RWPE1 (cell line): Measurements from ENCODE around the gene SLC25A3.

Experiments used
- CTCF ChIA-PET: fragments of 350-600 bp; sonication (Branson Sonifier 250); formaldehyde crosslinking; extraction: SDS; loops from one replicate; lab custom pipeline; 2021; lab: Yijun Ruan, JAX
- POLR2A ChIA-PET: fragments of 400-600 bp; formaldehyde crosslinking; extraction: SDS; loops from one replicate; lab custom pipeline; 2020; ENCODE audit warnings: antibody characterized with exemption; ENCODE audit not compliant: low non-redundant PET; lab: Yijun Ruan, JAX
- DNase-seq: peaks from one replicate; pipeline ENCODE4 v3.0.0; 2012; ENCODE audit warnings: low spot score
- H3K27ac ChIP-seq: fragments of 450-650 bp; 2 replicates; pipeline ENCODE4 v1.5.1; 2017
- CTCF ChIP-seq: fragments of 450-650 bp; conservative IDR thresholded peaks from 2 replicates; pipeline ENCODE4 v1.5.1; 2017; ENCODE audit warnings: low read depth, mild to moderate bottlenecking

The SLC25A3 gene

GRCh38 chr12:98645572-98646067, 52.1 kb downstream of the SLC25A3 start:
- peak; percentile 24 for DNase-seq
- H3K27ac ChIP-seq: peak overlapping the region; percentile 100
- TF ChIP-seq CTCF: no peak
- POLR2A ChIA-PET: no interaction called here
- CTCF ChIA-PET: interaction anchor here (1.0 to 1.3 kb wide), 2 partner anchors 8 to 78 kb away, joined by 3 read pairs; no protein-coding TSS in a partner anchor

GRCh38 chr12:98646294-98647090, 53.0 kb downstream of the SLC25A3 start:
- CTCF ChIA-PET: interaction anchor here (0.5 to 1.3 kb wide), 3 partner anchors 7 to 84 kb away, joined by 3 to 4 read pairs (median 3); no protein-coding TSS in a partner anchor
- no peak for TF ChIP-seq CTCF
- POLR2A ChIA-PET: no interaction called here

GRCh38 chr12:98651328-98651727, 57.8 kb downstream of the SLC25A3 start:
- ChIA-PET POLR2A (no interaction called here), CTCF (interaction anchor here (0.9 kb wide), 1 partner anchor 85 kb away, joined by 3 read pairs; no protein-coding TSS in a partner anchor)
- no peak for TF ChIP-seq CTCF

More at GRCh38 chr12:98646294-98647090, 53.0 kb downstream of the SLC25A3 start:
- no peak overlapping the region for H3K27ac ChIP-seq
- DNase-seq: no peak

GRCh38 chr12:98653866-98654493, 60.5 kb downstream of the SLC25A3 start:
- ChIA-PET POLR2A (no interaction called here), CTCF (interaction anchor here (0.5 to 1.1 kb wide), 7 partner anchors 8 to 318 kb away, joined by 3 to 5 read pairs (median 3); no protein-coding TSS in a partner anchor)
- H3K27ac ChIP-seq: no peak overlapping the region
- peak; percentile 39 for DNase-seq
- peak; percentile 70 for TF ChIP-seq CTCF

More at GRCh38 chr12:98651328-98651727, 57.8 kb downstream of the SLC25A3 start:
- DNase-seq: no peak
- no peak overlapping the region; the same call in 1 of the 2 replicates for H3K27ac ChIP-seq
